Astrocyte (in vitro differentiated cells and primary cell): ENCODE data around the gene PKHD1. TPM values are rescaled to one million over a fixed set of nuclear protein-coding genes. Genes with fewer than 3 reads are reported as not detected.

Experiments used
- DNase-seq: peaks from one replicate; pipeline ENCODE4 v3.0.0-alpha.2; 2010; ENCODE audit warnings: low read depth
- FAIRE-seq: peaks from 2 replicates; lab custom pipeline; 2011; peaks lifted over from hg19 to GRCh38; lab: Jason Lieb, UNC
- H2AFZ ChIP-seq: 2 replicates; pipeline ENCODE4 v1.6.0; 2012; ENCODE audit warnings: low read depth, low read length, inconsistent platforms
- H3K27ac ChIP-seq: 2 replicates; pipeline ENCODE4 v1.5.1; 2011; ENCODE audit warnings: low read depth, low read length, inconsistent platforms
- H3K27me3 ChIP-seq: 2 replicates; pipeline ENCODE4 v1.6.0; 2011; ENCODE audit warnings: low read length, inconsistent platforms; ENCODE audit not compliant: insufficient read depth
- H3K36me3 ChIP-seq: 2 replicates; pipeline ENCODE4 v1.5.1; 2011; ENCODE audit warnings: low read length, inconsistent platforms; ENCODE audit not compliant: insufficient read depth
- H3K4me1 ChIP-seq: 2 replicates; pipeline ENCODE4 v1.5.1; 2011; ENCODE audit warnings: low read length, inconsistent platforms; ENCODE audit not compliant: insufficient read depth
- H3K4me2 ChIP-seq: 2 replicates; pipeline ENCODE4 v1.6.0; 2012; ENCODE audit warnings: low read length, inconsistent platforms
- H3K4me3 ChIP-seq: 2 replicates; pipeline ENCODE4 v1.5.1; 2011; ENCODE audit warnings: low read depth, mild to moderate bottlenecking, low read length, inconsistent platforms; ENCODE audit not compliant: insufficient read depth
- H3K79me2 ChIP-seq: 2 replicates; pipeline ENCODE4 v1.6.0; 2012; ENCODE audit warnings: mild to moderate bottlenecking, low read length, inconsistent platforms; ENCODE audit not compliant: insufficient read depth
- H3K9ac ChIP-seq: 2 replicates; pipeline ENCODE4 v1.6.0; 2012; ENCODE audit warnings: mild to moderate bottlenecking, low read length, inconsistent platforms
- H3K9me3 ChIP-seq: 2 replicates; pipeline ENCODE4 v1.5.1; 2012; ENCODE audit warnings: low read depth, mild to moderate bottlenecking, low read length, inconsistent platforms; ENCODE audit not compliant: insufficient read depth
- H4K20me1 ChIP-seq: 2 replicates; pipeline ENCODE4 v1.6.0; 2012; ENCODE audit warnings: low read length, inconsistent platforms; ENCODE audit not compliant: insufficient read depth
- H3K27ac Mint-ChIP-seq: one replicate; pipeline ENCODE4 v1.8.0; 2021; ENCODE audit warnings: mild to moderate bottlenecking, mixed read lengths; ENCODE audit not compliant: unreplicated experiment
- H3K27me3 Mint-ChIP-seq: one replicate; pipeline ENCODE4 v1.8.0; 2021; ENCODE audit warnings: low read depth, mixed read lengths; ENCODE audit not compliant: unreplicated experiment
- H3K36me3 Mint-ChIP-seq: one replicate; pipeline ENCODE4 v1.8.0; 2021; ENCODE audit warnings: low read depth, mixed read lengths; ENCODE audit not compliant: unreplicated experiment
- H3K4me1 Mint-ChIP-seq: one replicate; pipeline ENCODE4 v1.8.0; 2021; ENCODE audit warnings: low read depth, mixed read lengths; ENCODE audit not compliant: unreplicated experiment
- H3K4me3 Mint-ChIP-seq: one replicate; pipeline ENCODE4 v1.8.0; 2021; ENCODE audit warnings: mild to moderate bottlenecking, moderate library complexity, mixed read lengths; ENCODE audit not compliant: unreplicated experiment
- H3K9me3 Mint-ChIP-seq: one replicate; pipeline ENCODE4 v1.8.0; 2021; ENCODE audit warnings: mild to moderate bottlenecking, mixed read lengths; ENCODE audit not compliant: unreplicated experiment
- EZH2 ChIP-seq: IDR thresholded peaks from 2 replicates; pipeline ENCODE4 v1.6.1; 2012; ENCODE audit warnings: mild to moderate bottlenecking, low read length, inconsistent platforms; ENCODE audit not compliant: insufficient read depth
- total RNA-seq: library from RNA; stranded (reverse); gene quantifications from 2 replicates; pipeline ENCODE4 v1.2.1, GENCODE V29; 2021
- TF ChIP-seq, protein P1 (sequence below): IDR thresholded peaks from 2 replicates; pipeline ENCODE4 v1.5.1; 2011; ENCODE audit warnings: low read depth, mild to moderate bottlenecking, inconsistent platforms, low read length, moderate library complexity; ENCODE audit not compliant: insufficient read depth

PKHD1 gene
- total RNA-seq, 1 donor from 2014 or later = 0.16 TPM

- no peaks in the 10 kb centered on the region for H3K27me3 Mint-ChIP-seq
- H4K20me1 ChIP-seq = no peaks in the 10 kb centered on the region
- H3K4me1 Mint-ChIP-seq = peaks cover 25% of the 10 kb centered on the region
- H3K9me3 Mint-ChIP-seq = no peaks in the 10 kb centered on the region
- no peak overlapping the region for H3K9ac ChIP-seq
- no peaks in the 10 kb centered on the region for H3K79me2 ChIP-seq
- no peaks in the 10 kb centered on the region for H3K36me3 ChIP-seq
- DNase-seq (no peak), FAIRE-seq (no peak)
- no peak overlapping the region for H3K27ac Mint-ChIP-seq
- H3K4me1 ChIP-seq = no peaks in the 10 kb centered on the region
- no peak overlapping the region for H3K27ac ChIP-seq
- no peak overlapping the region for H3K4me3 ChIP-seq
- no peak overlapping the region for H2AFZ ChIP-seq
- peaks cover 3% of the 10 kb centered on the region for H3K9me3 ChIP-seq
- H3K4me3 Mint-ChIP-seq = no peak overlapping the region
- H3K36me3 Mint-ChIP-seq = peaks cover 1% of the 10 kb centered on the region
- TF ChIP-seq, protein P1, sequence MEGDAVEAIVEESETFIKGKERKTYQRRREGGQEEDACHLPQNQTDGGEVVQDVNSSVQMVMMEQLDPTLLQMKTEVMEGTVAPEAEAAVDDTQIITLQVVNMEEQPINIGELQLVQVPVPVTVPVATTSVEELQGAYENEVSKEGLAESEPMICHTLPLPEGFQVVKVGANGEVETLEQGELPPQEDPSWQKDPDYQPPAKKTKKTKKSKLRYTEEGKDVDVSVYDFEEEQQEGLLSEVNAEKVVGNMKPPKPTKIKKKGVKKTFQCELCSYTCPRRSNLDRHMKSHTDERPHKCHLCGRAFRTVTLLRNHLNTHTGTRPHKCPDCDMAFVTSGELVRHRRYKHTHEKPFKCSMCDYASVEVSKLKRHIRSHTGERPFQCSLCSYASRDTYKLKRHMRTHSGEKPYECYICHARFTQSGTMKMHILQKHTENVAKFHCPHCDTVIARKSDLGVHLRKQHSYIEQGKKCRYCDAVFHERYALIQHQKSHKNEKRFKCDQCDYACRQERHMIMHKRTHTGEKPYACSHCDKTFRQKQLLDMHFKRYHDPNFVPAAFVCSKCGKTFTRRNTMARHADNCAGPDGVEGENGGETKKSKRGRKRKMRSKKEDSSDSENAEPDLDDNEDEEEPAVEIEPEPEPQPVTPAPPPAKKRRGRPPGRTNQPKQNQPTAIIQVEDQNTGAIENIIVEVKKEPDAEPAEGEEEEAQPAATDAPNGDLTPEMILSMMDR = no peak
- TF ChIP-seq EZH2 = no peak
- H3K4me2 ChIP-seq = no peak overlapping the region
- no peaks in the 10 kb centered on the region for H3K27me3 ChIP-seq
Observed at GRCh38 chr6:51613558-51613957, 473.9 kb downstream of the PKHD1 start.

DNA sequence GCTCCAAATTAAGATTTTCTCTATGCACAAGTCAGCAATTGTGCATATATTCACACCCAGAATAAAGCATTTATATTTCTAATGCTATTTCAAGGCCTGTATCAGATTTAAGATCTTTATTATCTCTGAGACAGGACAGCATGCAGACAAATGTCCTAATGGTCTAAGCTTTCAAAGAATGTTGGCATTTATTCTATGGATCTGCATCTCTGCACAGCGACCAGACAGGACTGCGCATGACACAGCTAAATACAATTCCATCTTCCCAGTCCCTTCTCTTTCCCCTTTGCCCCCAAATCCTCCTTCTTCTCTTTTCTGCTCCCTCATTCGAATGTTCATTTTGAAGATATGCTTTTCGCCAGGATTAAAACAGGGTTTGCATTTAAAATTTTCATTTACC, 478.5 kb downstream of the PKHD1 start:
- Histone ChIP-seq H4K20me1 (no peaks in the 10 kb centered on the region), H3K4me3 (no peak overlapping the region), H3K27me3 (no peaks in the 10 kb centered on the region), H3K4me2 (no peak overlapping the region), H3K9me3 (peaks cover 3% of the 10 kb centered on the region), H2AFZ (no peak overlapping the region), H3K4me1 (no peaks in the 10 kb centered on the region), H3K79me2 (no peaks in the 10 kb centered on the region), H3K9ac (no peak overlapping the region), H3K27ac (no peak overlapping the region), H3K36me3 (no peaks in the 10 kb centered on the region)
- FAIRE-seq (no peak), DNase-seq (no peak)
- Mint-ChIP-seq H3K27me3 (no peaks in the 10 kb centered on the region), H3K9me3 (peaks cover 2% of the 10 kb centered on the region), H3K27ac (peak overlapping the region; percentile 82), H3K4me1 (peaks cover 22% of the 10 kb centered on the region), H3K4me3 (peak overlapping the region; percentile 11), H3K36me3 (peaks cover 1% of the 10 kb centered on the region)
- TF ChIP-seq EZH2 = no peak
- TF ChIP-seq, protein P1 = no peak

DNA sequence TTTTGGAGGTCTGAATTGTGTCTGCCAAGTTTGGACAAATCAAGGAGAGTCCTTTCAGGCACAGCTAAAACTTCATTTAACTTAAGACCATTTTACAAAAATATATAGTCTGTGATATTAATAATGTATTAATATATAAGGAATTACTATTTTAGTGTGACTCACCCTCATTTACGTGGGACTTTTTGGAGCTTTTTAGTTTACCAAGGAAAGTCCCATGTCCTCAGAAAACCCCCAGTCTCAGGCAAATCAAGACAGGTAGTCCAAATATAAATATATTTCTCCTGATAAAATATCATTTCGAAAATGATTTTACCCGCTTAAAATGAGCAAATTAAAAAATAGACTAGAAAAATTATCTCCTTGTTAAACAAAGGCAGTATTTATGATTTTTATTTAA, 479.0 kb downstream of the PKHD1 start:
- Mint-ChIP-seq H3K27me3 (no peaks in the 10 kb centered on the region), H3K27ac (peak overlapping the region; percentile 82), H3K4me1 (peaks cover 20% of the 10 kb centered on the region), H3K4me3 (no peak overlapping the region), H3K9me3 (peaks cover 2% of the 10 kb centered on the region), H3K36me3 (peaks cover 1% of the 10 kb centered on the region)
- Histone ChIP-seq H3K79me2 (no peaks in the 10 kb centered on the region), H3K4me1 (no peaks in the 10 kb centered on the region), H3K27ac (no peak overlapping the region), H3K9me3 (peaks cover 3% of the 10 kb centered on the region), H3K4me3 (no peak overlapping the region), H3K27me3 (no peaks in the 10 kb centered on the region), H3K9ac (no peak overlapping the region), H3K36me3 (no peaks in the 10 kb centered on the region), H4K20me1 (no peaks in the 10 kb centered on the region), H3K4me2 (no peak overlapping the region), H2AFZ (no peak overlapping the region)
- no peak for FAIRE-seq
- no peak for DNase-seq
- no peak for TF ChIP-seq EZH2
- TF ChIP-seq, protein P1 = no peak
